Keratinocyte (primary cell): ENCODE measurements around the gene WAC. TPM values are rescaled to one million over a fixed set of nuclear protein-coding genes. Genes with fewer than 3 reads are reported as not detected.

ENCODE experiments used
- DNase-seq: peaks from one replicate; pipeline ENCODE4 v3.0.0-alpha.2; 2011; ENCODE audit warnings: low read depth, missing footprints, low spot score
- FAIRE-seq: peaks from 2 replicates; lab custom pipeline; 2011; peaks lifted over from hg19 to GRCh38; lab: Jason Lieb, UNC
- H2AFZ ChIP-seq: 2 replicates; pipeline ENCODE4 v1.6.0; 2012; ENCODE audit warnings: low read length, control low read depth, inconsistent platforms; ENCODE audit not compliant: control insufficient read depth
- H3K27ac ChIP-seq: 2 replicates; pipeline ENCODE4 v1.5.1; 2011; ENCODE audit warnings: low read length; ENCODE audit not compliant: control insufficient read depth, insufficient read depth
- H3K27me3 ChIP-seq: 3 replicates; pipeline ENCODE4 v1.6.0; 2011; ENCODE audit warnings: low read length; ENCODE audit not compliant: control insufficient read depth, insufficient read depth; ENCODE audit errors: extremely low read depth
- H3K36me3 ChIP-seq, 2 experiments: 2 replicates in 1 of 2; 3 replicates in 1 of 2; pipeline ENCODE4 v1.5.1; 2011; ENCODE audit warnings: low read length in 2 of 2, mild to moderate bottlenecking in 1 of 2; ENCODE audit not compliant: control insufficient read depth in 2 of 2, insufficient read depth in 2 of 2; ENCODE audit errors: extremely low read depth in 1 of 2
- H3K4me1 ChIP-seq: 3 replicates; pipeline ENCODE4 v1.5.1; 2011; ENCODE audit warnings: low read length; ENCODE audit not compliant: control insufficient read depth, insufficient read depth; ENCODE audit errors: extremely low read depth
- H3K4me2 ChIP-seq: 3 replicates; pipeline ENCODE4 v1.6.0; 2011; ENCODE audit warnings: low read depth, low read length; ENCODE audit not compliant: control insufficient read depth, insufficient read depth; ENCODE audit errors: extremely low read depth
- H3K4me3 ChIP-seq, 3 experiments: fragments of 200-600 bp in 1 of 3; sonication (generic) in 1 of 3; 2 replicates in 2 of 3; 3 replicates in 1 of 3; pipeline ENCODE4 v1.5.1; 2011 to 2016; ENCODE audit warnings: low read length in 3 of 3, mild to moderate bottlenecking in 3 of 3, control low read depth in 2 of 3, inconsistent platforms in 1 of 3, low read depth in 1 of 3, mixed read lengths in 1 of 3, mixed run types in 1 of 3, moderate library complexity in 1 of 3; ENCODE audit not compliant: control insufficient read depth in 2 of 3, insufficient read depth in 2 of 3; ENCODE audit errors: extremely low read depth in 1 of 3
- H3K79me2 ChIP-seq: 2 replicates; pipeline ENCODE4 v1.6.0; 2012; ENCODE audit warnings: low read length; ENCODE audit not compliant: control insufficient read depth, insufficient read depth
- H3K9ac ChIP-seq: 3 replicates; pipeline ENCODE4 v1.6.0; 2011; ENCODE audit warnings: low read length; ENCODE audit not compliant: control insufficient read depth, insufficient read depth; ENCODE audit errors: extremely low read depth
- H3K9me1 ChIP-seq: 3 replicates; pipeline ENCODE4 v1.6.0; 2011; ENCODE audit warnings: low read length; ENCODE audit not compliant: control insufficient read depth, insufficient read depth; ENCODE audit errors: extremely low read depth
- H3K9me3 ChIP-seq: 2 replicates; pipeline ENCODE4 v1.5.1; 2012; ENCODE audit warnings: low read depth, low read length; ENCODE audit not compliant: control insufficient read depth
- H4K20me1 ChIP-seq: 3 replicates; pipeline ENCODE4 v1.6.0; 2011; ENCODE audit warnings: low read length; ENCODE audit not compliant: control insufficient read depth, insufficient read depth; ENCODE audit errors: extremely low read depth
- EZH2 ChIP-seq: IDR thresholded peaks from one replicate; pipeline ENCODE4 v1.6.1; 2012; ENCODE audit warnings: inconsistent platforms, mild to moderate bottlenecking, low read length, moderate library complexity
- dilution Hi-C: fragments of 300-500 bp; cut with MboI; formaldehyde crosslinking; loops from one replicate; pipeline ENCODE4 v1.7.0; 2020; ENCODE audit warnings: low sequenced_read_pairs; ENCODE audit not compliant: extremely low pct_ligation_motif_present
- polyA plus RNA-seq, 5 experiments: library from polyadenylated mRNA; depleted of rRNA in 3 of 5; stranded (reverse) in 3 of 5; stranded (forward) in 1 of 5; unstranded in 1 of 5; fragments of >200 nt; gene quantifications; 1 replicate in 1 of 5; 2 replicates in 3 of 5; 3 replicates in 1 of 5; pipeline versions ENCODE4 v1.2.1 to v1.2.3, GENCODE V29; 2011 to 2012; ENCODE audit warnings: missing spikeins in 2 of 5, low read depth in 1 of 5, low replicate concordance in 1 of 5
- TF ChIP-seq, protein P1 (sequence below), 3 experiments: IDR thresholded peaks in 1 of 3; conservative IDR thresholded peaks in 1 of 3; optimal IDR thresholded peaks in 1 of 3; 2 replicates in 2 of 3; 3 replicates in 1 of 3; pipeline versions ENCODE3 to v1.5.1; 2011; ENCODE audit warnings: low read length in 3 of 3, mild to moderate bottlenecking in 3 of 3, moderate library complexity in 2 of 3, control low read depth in 1 of 3, inconsistent platforms in 1 of 3; ENCODE audit not compliant: insufficient read depth in 2 of 3; ENCODE audit errors: extremely low read depth in 1 of 3

Gene WAC
- polyA plus RNA-seq, 1 donor (not counting 4 experiments of a cell fraction or from before 2014, with no cell fraction given), result 80.8 TPM

DNA sequence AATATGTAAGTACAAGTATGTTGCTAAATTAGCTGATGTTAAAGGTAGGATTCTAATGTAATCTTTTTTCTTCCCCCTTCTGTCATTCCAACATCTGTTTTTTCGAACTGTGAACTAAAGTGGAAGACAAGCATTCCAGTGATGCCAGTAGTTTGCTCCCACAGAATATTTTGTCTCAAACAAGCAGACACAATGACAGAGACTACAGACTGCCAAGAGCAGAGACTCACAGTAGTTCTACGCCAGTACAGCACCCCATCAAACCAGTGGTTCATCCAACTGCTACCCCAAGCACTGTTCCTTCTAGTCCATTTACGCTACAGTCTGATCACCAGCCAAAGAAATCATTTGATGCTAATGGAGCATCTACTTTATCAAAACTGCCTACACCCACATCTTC lies 62.7 kb downstream of the WAC start:
- peaks cover 2% of the 10 kb centered on the region for H3K9me1 ChIP-seq
- H2AFZ ChIP-seq, result no peak overlapping the region
- H3K27ac ChIP-seq, result no peak overlapping the region
- H3K4me2 ChIP-seq, result no peak overlapping the region
- peaks cover 13% of the 10 kb centered on the region for H4K20me1 ChIP-seq
- H3K27me3 ChIP-seq, result no peaks in the 10 kb centered on the region
- no peak overlapping the region for H3K9ac ChIP-seq
- H3K9me3 ChIP-seq, result no peaks in the 10 kb centered on the region
- dilution Hi-C loops, result no loop called here
- no peak for DNase-seq
- TF ChIP-seq, protein P1, sequence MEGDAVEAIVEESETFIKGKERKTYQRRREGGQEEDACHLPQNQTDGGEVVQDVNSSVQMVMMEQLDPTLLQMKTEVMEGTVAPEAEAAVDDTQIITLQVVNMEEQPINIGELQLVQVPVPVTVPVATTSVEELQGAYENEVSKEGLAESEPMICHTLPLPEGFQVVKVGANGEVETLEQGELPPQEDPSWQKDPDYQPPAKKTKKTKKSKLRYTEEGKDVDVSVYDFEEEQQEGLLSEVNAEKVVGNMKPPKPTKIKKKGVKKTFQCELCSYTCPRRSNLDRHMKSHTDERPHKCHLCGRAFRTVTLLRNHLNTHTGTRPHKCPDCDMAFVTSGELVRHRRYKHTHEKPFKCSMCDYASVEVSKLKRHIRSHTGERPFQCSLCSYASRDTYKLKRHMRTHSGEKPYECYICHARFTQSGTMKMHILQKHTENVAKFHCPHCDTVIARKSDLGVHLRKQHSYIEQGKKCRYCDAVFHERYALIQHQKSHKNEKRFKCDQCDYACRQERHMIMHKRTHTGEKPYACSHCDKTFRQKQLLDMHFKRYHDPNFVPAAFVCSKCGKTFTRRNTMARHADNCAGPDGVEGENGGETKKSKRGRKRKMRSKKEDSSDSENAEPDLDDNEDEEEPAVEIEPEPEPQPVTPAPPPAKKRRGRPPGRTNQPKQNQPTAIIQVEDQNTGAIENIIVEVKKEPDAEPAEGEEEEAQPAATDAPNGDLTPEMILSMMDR (optimal IDR thresholded peaks at IDR 0.05 in 1 of 3, IDR thresholded peaks at IDR 0.05 in 1 of 3, conservative IDR thresholded peaks at IDR 0.05 in 1 of 3; ENCODE audit: extremely low read depth in 1 of 3, insufficient read depth in 2 of 3, low read length in 3 of 3), result no peak
- no peak for TF ChIP-seq EZH2
- peaks cover 8 to 11% of the 10 kb centered on the region in 2 experiments for H3K36me3 ChIP-seq
- FAIRE-seq, result no peak
- peaks cover 80% of the 10 kb centered on the region for H3K79me2 ChIP-seq
- H3K4me1 ChIP-seq, result peaks cover 9% of the 10 kb centered on the region
- no peak overlapping the region for H3K4me3 ChIP-seq

DNA sequence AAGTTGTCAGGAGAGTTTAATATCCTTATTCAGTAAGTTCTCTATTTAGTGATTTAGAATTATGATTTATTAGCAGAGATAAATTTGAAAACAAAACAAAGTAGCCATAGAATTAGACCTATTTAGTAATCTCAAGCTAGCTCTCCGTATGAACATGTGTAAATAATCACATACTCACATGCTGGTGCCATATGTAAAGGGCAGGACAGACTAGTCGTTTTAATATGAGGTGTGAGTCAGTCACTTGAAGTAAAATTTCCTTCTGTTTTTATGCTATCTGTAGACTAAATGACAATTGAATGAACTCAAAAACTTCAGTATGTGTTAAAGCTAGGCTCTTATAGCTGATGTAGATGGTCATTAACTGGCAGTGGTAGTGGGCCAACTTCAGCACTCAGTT lies 67.1 kb downstream of the WAC start:
- H3K4me2 ChIP-seq, result no peak overlapping the region
- no peak for TF ChIP-seq EZH2
- TF ChIP-seq, protein P1 (optimal IDR thresholded peaks at IDR 0.05 in 1 of 3, IDR thresholded peaks at IDR 0.05 in 1 of 3, conservative IDR thresholded peaks at IDR 0.05 in 1 of 3; ENCODE audit: extremely low read depth in 1 of 3, insufficient read depth in 2 of 3, low read length in 3 of 3), result no peak
- no peaks in the 10 kb centered on the region for H3K27me3 ChIP-seq
- H3K79me2 ChIP-seq, result peaks cover 88% of the 10 kb centered on the region
- no peak overlapping the region for H3K27ac ChIP-seq
- dilution Hi-C loops, result no loop called here
- no peak overlapping the region for H3K9ac ChIP-seq
- H3K4me3 ChIP-seq, result no peak overlapping the region
- H4K20me1 ChIP-seq, result peaks cover 9% of the 10 kb centered on the region
- FAIRE-seq, result no peak
- H3K4me1 ChIP-seq, result no peaks in the 10 kb centered on the region
- H3K9me3 ChIP-seq, result no peaks in the 10 kb centered on the region
- no peak for DNase-seq
- peaks cover 4 to 14% of the 10 kb centered on the region in 2 experiments for H3K36me3 ChIP-seq
- no peaks in the 10 kb centered on the region for H3K9me1 ChIP-seq
- H2AFZ ChIP-seq, result no peak overlapping the region
